H1 (cell line): ENCODE measurements around the gene AGTR1. TPM values are rescaled to one million over a fixed set of nuclear protein-coding genes. Genes with fewer than 3 reads are reported as not detected.

Source experiments
- CTCF ChIA-PET: fragments of 300-600 bp; sonication (Branson Sonifier 250); formaldehyde crosslinking; loops from one replicate; lab custom pipeline; 2021; ENCODE audit not compliant: partially characterized antibody; lab: Charles Lee
- POLR2A ChIA-PET: fragments of 300-600 bp; sonication (Branson Sonifier 250); formaldehyde crosslinking; loops from one replicate; lab custom pipeline; 2021; ENCODE audit warnings: inconsistent platforms; ENCODE audit not compliant: partially characterized antibody; lab: Charles Lee
- DNase-seq, 2 experiments: peaks; one replicate each; pipeline versions ENCODE4 v3.0.0 to v3.0.0-alpha.2; 2010 to 2022; ENCODE audit warnings: low spot score in 2 of 2, low read depth in 1 of 2, mixed read lengths in 1 of 2
- FAIRE-seq: peaks from 2 replicates; lab custom pipeline; 2011; peaks lifted over from hg19 to GRCh38; lab: Jason Lieb, UNC
- H2AFZ ChIP-seq: 2 replicates; pipeline ENCODE4 v1.8.1; 2012; ENCODE audit warnings: low read length, inconsistent platforms
- H2AK5ac ChIP-seq: 2 replicates; pipeline ENCODE4 v1.6.1; 2013; ENCODE audit warnings: low read depth, low read length
- H2BK120ac ChIP-seq: replicated peaks from 2 replicates; pipeline ENCODE3; 2013; ENCODE audit warnings: low read depth, low read length, inconsistent platforms
- H2BK12ac ChIP-seq: 2 replicates; pipeline ENCODE4 v1.6.1; 2013; ENCODE audit warnings: low read depth, low read length
- H2BK15ac ChIP-seq: 2 replicates; pipeline ENCODE4 v1.6.1; 2013; ENCODE audit warnings: low read length
- H2BK20ac ChIP-seq: 2 replicates; pipeline ENCODE4 v1.6.1; 2013; ENCODE audit warnings: low read length
- H2BK5ac ChIP-seq: 2 replicates; pipeline ENCODE4 v1.6.1; 2013; ENCODE audit warnings: low read depth, low read length
- H3K14ac ChIP-seq: 2 replicates; pipeline ENCODE4 v1.6.1; 2013; ENCODE audit warnings: inconsistent platforms; ENCODE audit not compliant: insufficient read length
- H3K18ac ChIP-seq: 2 replicates; pipeline ENCODE4 v1.6.1; 2013; ENCODE audit warnings: low read length; ENCODE audit errors: extremely low read depth
- H3K23ac ChIP-seq: 2 replicates; pipeline ENCODE4 v1.6.1; 2013; ENCODE audit warnings: inconsistent platforms; ENCODE audit not compliant: insufficient read length
- H3K23me2 ChIP-seq: 2 replicates; pipeline ENCODE4 v1.6.1; 2013; ENCODE audit warnings: low read depth, low read length
- H3K27ac ChIP-seq: 2 replicates; pipeline ENCODE4 v1.6.1; 2011; ENCODE audit warnings: low read depth, low read length, inconsistent platforms
- H3K27me3 ChIP-seq, 4 experiments: replicated peaks in 1 of 4; 1 replicate in 1 of 4; 2 replicates in 3 of 4; pipeline versions ENCODE4 v1.6.1 to v1.8.1; 2011 to 2013; ENCODE audit warnings: low read length in 3 of 4, mild to moderate bottlenecking in 3 of 4, inconsistent platforms in 2 of 4, mixed read lengths in 2 of 4, moderate library complexity in 1 of 4; ENCODE audit not compliant: control insufficient read depth in 3 of 4, insufficient read depth in 3 of 4; ENCODE audit errors: extremely low read depth in 1 of 4
- H3K36me3 ChIP-seq, 4 experiments: 2 replicates each; pipeline versions ENCODE4 v1.6.1 to v1.8.1; 2011 to 2013; ENCODE audit warnings: mild to moderate bottlenecking in 4 of 4, low read length in 3 of 4, moderate library complexity in 2 of 4, control low read depth in 1 of 4, inconsistent platforms in 1 of 4; ENCODE audit not compliant: insufficient read depth in 4 of 4, control insufficient read depth in 2 of 4
- H3K4ac ChIP-seq: replicated peaks from 2 replicates; pipeline ENCODE3; 2013; ENCODE audit warnings: low read length, low read depth, mixed read lengths, inconsistent platforms; ENCODE audit not compliant: insufficient read length
- H3K4me1 ChIP-seq, 4 experiments: replicated peaks in 1 of 4; 1 replicate in 1 of 4; 2 replicates in 3 of 4; pipeline versions ENCODE4 v1.6.1 to v1.8.1; 2011 to 2013; ENCODE audit warnings: low read length in 3 of 4, inconsistent platforms in 2 of 4, mixed read lengths in 1 of 4; ENCODE audit not compliant: insufficient read depth in 4 of 4, control insufficient read depth in 3 of 4
- H3K4me2 ChIP-seq, 2 experiments: 2 replicates each; pipeline versions ENCODE4 v1.6.1 to v1.8.1; 2011 to 2013; ENCODE audit warnings: low read depth in 2 of 2, low read length in 2 of 2, control low read depth in 1 of 2, inconsistent platforms in 1 of 2, mild to moderate bottlenecking in 1 of 2; ENCODE audit not compliant: insufficient read depth in 1 of 2
- H3K4me3 ChIP-seq, 4 experiments: fragments of 200-600, 300-600 bp in 1 of 4; sonication (generic), shearing (Covaris generic), sonication (Bioruptor Twin) in 1 of 4; 2 replicates each; pipeline versions ENCODE4 v1.5.1 to v1.8.1; 2011 to 2016; ENCODE audit warnings: low read length in 4 of 4, low read depth in 3 of 4, control low read depth in 2 of 4, inconsistent platforms in 2 of 4, mild to moderate bottlenecking in 2 of 4, mixed read lengths in 1 of 4, moderate library complexity in 1 of 4; ENCODE audit not compliant: insufficient read depth in 2 of 4; ENCODE audit errors: extremely low read depth in 1 of 4
- H3K56ac ChIP-seq: replicated peaks from 2 replicates; pipeline ENCODE3; 2013; ENCODE audit warnings: low read depth, mild to moderate bottlenecking, mixed read lengths, low read length, inconsistent platforms; ENCODE audit not compliant: insufficient read length
- H3K79me1 ChIP-seq: 2 replicates; pipeline ENCODE4 v1.6.1; 2013; ENCODE audit warnings: low read depth, low read length, control low read depth
- H3K79me2 ChIP-seq, 2 experiments: 2 replicates each; pipeline versions ENCODE4 v1.6.1 to v1.8.1; 2012 to 2013; ENCODE audit warnings: low read length in 2 of 2, mild to moderate bottlenecking in 2 of 2, inconsistent platforms in 1 of 2; ENCODE audit not compliant: insufficient read depth in 2 of 2, control insufficient read depth in 1 of 2
- H3K9ac ChIP-seq, 4 experiments: replicated peaks in 1 of 4; 1 replicate in 1 of 4; 2 replicates in 3 of 4; pipeline versions ENCODE4 v1.6.1 to v1.8.1; 2011 to 2013; ENCODE audit warnings: low read depth in 3 of 4, low read length in 3 of 4, control low read depth in 2 of 4, mild to moderate bottlenecking in 2 of 4, moderate library complexity in 2 of 4, inconsistent platforms in 1 of 4; ENCODE audit errors: extremely low read depth in 1 of 4
- H3K9me3 ChIP-seq, 2 experiments: 2 replicates each; pipeline versions ENCODE4 v1.6.1 to v1.8.1; 2012 to 2013; ENCODE audit warnings: mild to moderate bottlenecking in 2 of 2, moderate library complexity in 2 of 2, control low read depth in 1 of 2, inconsistent platforms in 1 of 2, low read depth in 1 of 2, low read length in 1 of 2, mixed read lengths in 1 of 2; ENCODE audit not compliant: insufficient read depth in 2 of 2
- H4K20me1 ChIP-seq, 2 experiments: replicated peaks in 1 of 2; 2 replicates each; pipeline versions ENCODE3 to v1.8.1; 2011 to 2013; ENCODE audit warnings: inconsistent platforms in 2 of 2, low read length in 2 of 2, mild to moderate bottlenecking in 1 of 2; ENCODE audit not compliant: insufficient read depth in 2 of 2, control insufficient read depth in 1 of 2
- H4K5ac ChIP-seq: 2 replicates; pipeline ENCODE4 v1.6.1; 2013; ENCODE audit warnings: low read length, low read depth, mixed read lengths, inconsistent platforms; ENCODE audit not compliant: insufficient read length
- H4K8ac ChIP-seq: 2 replicates; pipeline ENCODE4 v1.8.0; 2013; ENCODE audit warnings: mild to moderate bottlenecking, moderate library complexity, low read length, inconsistent platforms; ENCODE audit not compliant: insufficient read depth; ENCODE audit errors: extremely low read depth
- H4K91ac ChIP-seq: replicated peaks from 2 replicates; pipeline ENCODE3; 2013; ENCODE audit warnings: low read length, mixed read lengths, inconsistent platforms; ENCODE audit not compliant: insufficient read length
- CEBPB ChIP-seq: IDR thresholded peaks from 2 replicates; pipeline ENCODE4 v1.6.1; 2012; ENCODE audit warnings: low read depth, low read length
- CREB1 ChIP-seq: IDR thresholded peaks from 2 replicates; pipeline ENCODE4 v1.6.1; 2012; ENCODE audit warnings: inconsistent platforms
- E2F6 ChIP-seq: IDR thresholded peaks from 2 replicates; pipeline ENCODE4 v1.6.1; 2012; ENCODE audit warnings: inconsistent platforms
- KDM5A ChIP-seq: fragments of 200-600 bp; IDR thresholded peaks from 2 replicates; pipeline ENCODE4 v1.7.1; 2012; ENCODE audit warnings: mild to moderate bottlenecking, low read length, inconsistent platforms, mixed read lengths
- PHF8 ChIP-seq: fragments of 200-600 bp; sonication (generic); conservative IDR thresholded peaks from 2 replicates; pipeline ENCODE4 v1.7.1; 2012; ENCODE audit warnings: low read depth, mild to moderate bottlenecking, inconsistent platforms, low read length, moderate library complexity
- POLR2AphosphoS5 ChIP-seq: IDR thresholded peaks from 2 replicates; pipeline ENCODE4 v1.6.1; 2011; ENCODE audit warnings: low read depth, low read length
- RAD21 ChIP-seq, 2 experiments: IDR thresholded peaks in 1 of 2; conservative IDR thresholded peaks in 1 of 2; 2 replicates each; pipeline ENCODE4 v1.6.1; 2011; ENCODE audit warnings: low read depth in 2 of 2, low read length in 2 of 2, improper control_type of control experiment in 1 of 2, inconsistent platforms in 1 of 2, mild to moderate bottlenecking in 1 of 2, moderate library complexity in 1 of 2
- RXRA ChIP-seq: IDR thresholded peaks from 2 replicates; pipeline ENCODE4 v1.6.1; 2011; ENCODE audit warnings: low read depth, mild to moderate bottlenecking, low read length, moderate library complexity; ENCODE audit not compliant: insufficient read depth
- SIRT6 ChIP-seq: IDR thresholded peaks from one replicate; pipeline ENCODE4 v1.7.1; 2012; ENCODE audit warnings: low read length, inconsistent platforms
- SIX5 ChIP-seq: IDR thresholded peaks from 2 replicates; pipeline ENCODE4 v1.6.1; 2011; ENCODE audit warnings: mild to moderate bottlenecking, low read depth, low read length
- SP2 ChIP-seq: IDR thresholded peaks from 2 replicates; pipeline ENCODE4 v1.6.1; 2012; ENCODE audit warnings: mild to moderate bottlenecking, low read length, inconsistent platforms
- SP4 ChIP-seq: IDR thresholded peaks from 2 replicates; pipeline ENCODE4 v1.6.1; 2012; ENCODE audit warnings: low read length, inconsistent platforms
- SUZ12 ChIP-seq: fragments of 200-600 bp; sonication (generic); IDR thresholded peaks from 2 replicates; pipeline ENCODE4 v1.6.1; 2012; ENCODE audit warnings: mild to moderate bottlenecking, inconsistent platforms, low read length, moderate library complexity, mixed read lengths
- TAF1 ChIP-seq: IDR thresholded peaks from 2 replicates; pipeline ENCODE4 v1.6.1; 2011; ENCODE audit warnings: mild to moderate bottlenecking, low read depth, low read length
- TCF12 ChIP-seq: IDR thresholded peaks from 2 replicates; pipeline ENCODE4 v1.6.1; 2011; ENCODE audit warnings: low read depth, mild to moderate bottlenecking, low read length
- WGBS, 2 experiments: shearing (Covaris generic) in 1 of 2; methylation state at CpG; one replicate each; pipeline versions ENCODE4 v1.1.6 to v1.1.7; 2013 to 2015; ENCODE audit warnings: low lambda C conversion rate in 2 of 2, mixed read lengths in 2 of 2, inconsistent platforms in 1 of 2, low coverage in 1 of 2, missing lambda C conversion rate in 1 of 2; ENCODE audit not compliant: insufficient replicate concordance in 2 of 2, insufficient coverage in 1 of 2, insufficient read length in 1 of 2; ENCODE audit errors: extremely low coverage in 1 of 2, missing lambda C conversion rate in 1 of 2; 5-methylcytosine and 5-hydroxymethylcytosine counted together
- polyA plus RNA-seq, 7 experiments: library from polyadenylated mRNA; depleted of rRNA in 3 of 7; stranded (reverse) in 5 of 7; unstranded in 2 of 7; fragments of >200 nt in 5 of 7; fragments of 200-250 nt in 2 of 7; gene quantifications; 1 replicate in 5 of 7; 2 replicates in 1 of 7; 4 replicates in 1 of 7; pipeline versions ENCODE4 v1.2.1 to v1.2.3, GENCODE V29; 2011 to 2013; ENCODE audit warnings: missing spikeins in 2 of 7, mixed read lengths in 2 of 7
- total RNA-seq: library from RNA; stranded (reverse); fragmentation: NEBNext Ultra II Directional; extraction: Animal tissue kit (Norgen Biotek cat#: 25700); gene quantifications from 2 replicates; pipeline ENCODE4 v1.2.1, GENCODE V29; 2021

The AGTR1 gene
- total and polyA plus RNA-seq, 2 of the 8 experiments (the other 6 are each of a cell fraction or from before 2014, with no cell fraction given): 0.03 TPM; not detected in 1

DNA sequence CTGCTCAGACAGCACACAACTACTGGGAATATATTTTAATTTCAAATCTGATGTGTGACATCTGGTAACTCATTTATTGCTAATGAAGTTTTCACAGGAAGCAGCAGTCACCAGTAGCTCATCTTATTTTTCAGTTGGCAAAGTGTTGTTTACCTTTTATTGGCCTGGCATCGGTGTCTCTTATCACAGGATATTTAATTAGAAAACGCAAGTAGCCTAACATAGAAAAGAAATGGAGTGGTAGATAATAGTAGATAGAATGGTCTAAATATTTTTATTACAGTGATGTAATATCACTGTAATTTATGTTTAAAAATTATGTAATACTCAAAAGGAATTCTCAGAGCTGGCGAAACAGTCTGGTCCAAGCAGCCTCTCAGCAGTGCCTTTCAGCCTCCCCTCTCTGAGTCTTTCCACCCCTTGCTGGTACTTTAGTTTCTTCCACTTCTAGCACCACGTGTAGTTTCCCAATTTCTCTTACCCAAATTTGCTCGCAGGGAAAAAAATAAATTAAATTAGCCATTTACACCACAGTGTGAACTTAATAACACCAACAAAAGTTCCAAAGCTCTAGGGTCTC lies 31.9 kb downstream of the AGTR1 start:
- POLR2A ChIA-PET: no interaction called here
- CTCF ChIA-PET: interaction anchor here (0.6 to 7.0 kb wide), 5 partner anchors 8 to 215 kb away, joined by 3 to 51 read pairs (median 4); no protein-coding TSS in a partner anchor

More for the DNA sequence above, 31.9 kb downstream of the AGTR1 start:
- no peak overlapping the region for H3K56ac ChIP-seq
- H3K9ac ChIP-seq: no peak overlapping the region
- no peak overlapping the region for H3K23ac ChIP-seq
- H3K27ac ChIP-seq: no peak overlapping the region
- no peaks in the 10 kb centered on the region for H3K79me1 ChIP-seq
- no peak overlapping the region for H2BK20ac ChIP-seq
- H3K14ac ChIP-seq: no peak overlapping the region
- TF ChIP-seq RXRA (no peak), SP4 (no peak), SIRT6 (no peak), E2F6 (no peak), SUZ12 (no peak), POLR2AphosphoS5 (no peak), KDM5A (no peak), CEBPB (no peak), TCF12 (no peak), TAF1 (no peak), SP2 (no peak), SIX5 (no peak), RAD21 (IDR thresholded peaks at IDR 0.05 in 1 of 2, conservative IDR thresholded peaks at IDR 0.05 in 1 of 2; ENCODE audit: low read depth in 2 of 2, low read length in 2 of 2) (no peak), CREB1 (no peak), PHF8 (no peak)
- TF ChIP-seq, all 59 proteins: peak for 0
- H2AFZ ChIP-seq: no peak overlapping the region
- no peaks in the 10 kb centered on the region for H3K23me2 ChIP-seq
- no peak overlapping the region for H4K5ac ChIP-seq
- 74% methylated on average over 5 of the region's 5 CpGs; no CpG with 5 or more reads in 1 of the 2 experiments for WGBS, 2 experiments
- no peaks in the 10 kb centered on the region for H3K9me3 ChIP-seq
- no peak overlapping the region for H4K8ac ChIP-seq
- H3K4me1 ChIP-seq: no peaks in the 10 kb centered on the region
- H3K4me2 ChIP-seq: no peak overlapping the region
- H2BK5ac ChIP-seq: no peak overlapping the region
- no peak overlapping the region for H2BK15ac ChIP-seq
- H3K4me3 ChIP-seq: no peak overlapping the region
- no peak overlapping the region for H2BK12ac ChIP-seq
- no peaks in the 10 kb centered on the region for H3K27me3 ChIP-seq
- no peak overlapping the region for H3K18ac ChIP-seq
- H4K20me1 ChIP-seq: no peaks in the 10 kb centered on the region
- H2AK5ac ChIP-seq: no peak overlapping the region
- H3K4ac ChIP-seq: no peak overlapping the region
- FAIRE-seq (no peak), DNase-seq (no peak)
- no peak overlapping the region for H4K91ac ChIP-seq
- H3K36me3 ChIP-seq: no peaks in the 10 kb centered on the region
- H2BK120ac ChIP-seq: no peak overlapping the region
- H3K79me2 ChIP-seq: no peaks in the 10 kb centered on the region
